Small intestine (tissue), 7 donors: ENCODE measurements around the gene THAP7. TPM values are rescaled to one million over a fixed set of nuclear protein-coding genes. Genes with fewer than 3 reads are reported as not detected.
"Not testable (repeated sequence)": the region's sequence is repeated elsewhere in the genome, so short reads cannot be mapped to it uniquely, and the experiment has no call there.

Experiments
- DNase-seq, 2 donors: peaks; one replicate each; pipeline versions ENCODE4 v3.0.0 to v3.0.0-alpha.2; 2013
- FAIRE-seq: peaks from 2 replicates; lab custom pipeline; 2012; peaks lifted over from hg19 to GRCh38; lab: Jason Lieb, UNC
- H3K27ac ChIP-seq, 3 donors: one replicate each; pipeline ENCODE4 v1.5.1; 2013; ENCODE audit warnings: low read length in 2 of 3, mild to moderate bottlenecking in 2 of 3, control low read depth in 1 of 3, inconsistent platforms in 1 of 3, low read depth in 1 of 3, moderate library complexity in 1 of 3
- H3K27me3 ChIP-seq, 3 donors: one replicate each; pipeline ENCODE4 v1.6.1; 2013; ENCODE audit warnings: low read length in 3 of 3, inconsistent platforms in 1 of 3; ENCODE audit not compliant: control insufficient read depth in 3 of 3, insufficient read depth in 3 of 3
- H3K36me3 ChIP-seq, 3 donors: one replicate each; pipeline ENCODE4 v1.6.1; 2013; ENCODE audit warnings: low read length in 3 of 3, inconsistent platforms in 1 of 3, low read depth in 1 of 3, mild to moderate bottlenecking in 1 of 3, moderate library complexity in 1 of 3; ENCODE audit not compliant: control insufficient read depth in 3 of 3, insufficient read depth in 2 of 3
- H3K4me1 ChIP-seq, 3 donors: one replicate each; pipeline ENCODE4 v1.6.1; 2013; ENCODE audit warnings: low read length in 2 of 3, inconsistent platforms in 1 of 3, low read depth in 1 of 3, mild to moderate bottlenecking in 1 of 3, moderate library complexity in 1 of 3; ENCODE audit not compliant: control insufficient read depth in 3 of 3, insufficient read depth in 2 of 3
- H3K4me3 ChIP-seq, 3 donors: one replicate each; pipeline ENCODE4 v1.5.1; 2013; ENCODE audit warnings: low read length in 3 of 3, control low read depth in 1 of 3, inconsistent platforms in 1 of 3, low read depth in 1 of 3, mild to moderate bottlenecking in 1 of 3, moderate library complexity in 1 of 3
- H3K9me3 ChIP-seq, 2 donors: one replicate each; pipeline ENCODE4 v1.6.1; 2013; ENCODE audit warnings: low read depth in 1 of 2, low read length in 1 of 2; ENCODE audit not compliant: control insufficient read depth in 2 of 2, insufficient read depth in 1 of 2
- WGBS, 3 donors: extraction: QIAGEN DNeasy Blood & Tissue Kit; methylation state at CpG; one replicate each; pipeline ENCODE4 v1.1.7; 2013; 5-methylcytosine and 5-hydroxymethylcytosine counted together
- polyA plus RNA-seq, 4 donors: library from polyadenylated mRNA; stranded (reverse) in 3 of 4; unstranded in 1 of 4; fragments of 200-250 nt in 3 of 4; fragments of 120-200 nt in 1 of 4; gene quantifications; one replicate each; pipeline versions ENCODE4 v1.2.1 to v1.2.3, GENCODE V29; 2013
- donor health status: healthy with polysubstance abuse.
- donor health status: control.
- donor health status: control.
- donor health status: Bipolar disorder and iron deficiency.
- donor health status: healthy.

The THAP7 gene
- polyA plus RNA-seq, 4 donors, result 27.0 to 43.2 (median 30.8) TPM

GRCh38 chr22:20977019-20977418 is 24.9 kb downstream of the THAP7 start:
- Histone ChIP-seq H3K36me3 (no peaks in the 10 kb centered on the region), H3K9me3 (peaks cover 0 to 9% of the 10 kb centered on the region in 2 donors), H3K4me3 (no peak overlapping the region), H3K27me3 (peaks cover 0 to 3% (median 0%) of the 10 kb centered on the region in 3 donors), H3K27ac (no peak overlapping the region), H3K4me1 (peaks cover 0 to 25% (median 0%) of the 10 kb centered on the region in 3 donors)
- DNase-seq, result no peak
- 78 to 83% (median 83%) methylated on average over 11 of the region's 11 CpGs for WGBS, 3 donors
- no peak for FAIRE-seq

GRCh38 chr22:20976291-20976877 is 25.5 kb downstream of the THAP7 start:
- 80 to 86% (median 84%) methylated on average over 24 of the region's 24 CpGs for WGBS, 3 donors
- no peak for FAIRE-seq
- peaks cover 0 to 22% (median 0%) of the 10 kb centered on the region in 3 donors for H3K4me1 ChIP-seq

GRCh38 chr22:20975541-20976290 is 26.2 kb downstream of the THAP7 start:
- WGBS, 3 donors, result 76 to 82% (median 80%) methylated on average over 14 of the region's 14 CpGs

More at GRCh38 chr22:20976291-20976877, 25.5 kb downstream of the THAP7 start:
- no peak for DNase-seq
- Histone ChIP-seq H3K27ac (no peak overlapping the region), H3K4me3 (no peak overlapping the region), H3K9me3 (peaks cover 0 to 9% of the 10 kb centered on the region in 2 donors), H3K27me3 (peaks cover 0 to 3% (median 0%) of the 10 kb centered on the region in 3 donors), H3K36me3 (no peaks in the 10 kb centered on the region)

GRCh38 chr22:20974336-20974955 is 27.5 kb downstream of the THAP7 start:
- peaks cover 0 to under 1% (median 0%) of the 10 kb centered on the region in 3 donors for H3K27me3 ChIP-seq
- no peak overlapping the region for H3K27ac ChIP-seq
- 73 to 82% (median 76%) methylated on average over 16 of the region's 16 CpGs for WGBS, 3 donors
- peaks cover 0 to 9% of the 10 kb centered on the region in 2 donors for H3K9me3 ChIP-seq
- H3K4me1 ChIP-seq, result peaks cover 0 to 2% (median 0%) of the 10 kb centered on the region in 3 donors
- no peak for DNase-seq
- no peak overlapping the region for H3K4me3 ChIP-seq
- H3K36me3 ChIP-seq, result no peaks in the 10 kb centered on the region
- FAIRE-seq, result no peak

More at GRCh38 chr22:20975541-20976290, 26.2 kb downstream of the THAP7 start:
- H3K36me3 ChIP-seq, result no peaks in the 10 kb centered on the region
- peaks cover 0 to 15% (median 0%) of the 10 kb centered on the region in 3 donors for H3K4me1 ChIP-seq
- no peak overlapping the region for H3K4me3 ChIP-seq
- no peak overlapping the region for H3K27ac ChIP-seq
- FAIRE-seq (no peak), DNase-seq (no peak)
- H3K9me3 ChIP-seq, result peaks cover 0 to 9% of the 10 kb centered on the region in 2 donors
- peaks cover 0 to 3% (median 0%) of the 10 kb centered on the region in 3 donors for H3K27me3 ChIP-seq

GRCh38 chr22:20973634-20974286 is 28.2 kb downstream of the THAP7 start:
- H3K9me3 ChIP-seq, result peaks cover 0 to 6% of the 10 kb centered on the region in 2 donors
- no peaks in the 10 kb centered on the region for H3K27me3 ChIP-seq
- WGBS, 3 donors, result 61 to 69% (median 66%) methylated on average over 21 of the region's 21 CpGs
- no peaks in the 10 kb centered on the region for H3K36me3 ChIP-seq
- no peak overlapping the region for H3K4me3 ChIP-seq
- DNase-seq (no peak), FAIRE-seq (no peak)
- no peak overlapping the region for H3K27ac ChIP-seq
- H3K4me1 ChIP-seq, result no peaks in the 10 kb centered on the region

GRCh38 chr22:20972933-20973577 is 28.9 kb downstream of the THAP7 start:
- DNase-seq (no peak), FAIRE-seq (no peak)
- no peaks in the 10 kb centered on the region for H3K27me3 ChIP-seq
- WGBS, 3 donors, result 73 to 79% (median 78%) methylated on average over 14 to 21 of the region's 21 CpGs
- H3K36me3 ChIP-seq, result no peaks in the 10 kb centered on the region
- H3K4me3 ChIP-seq, result no peak overlapping the region
- no peaks in the 10 kb centered on the region for H3K4me1 ChIP-seq
- no peak overlapping the region for H3K27ac ChIP-seq
- H3K9me3 ChIP-seq, result no peaks in the 10 kb centered on the region

- not testable (repeated sequence) for H3K27me3 ChIP-seq, H3K4me1 ChIP-seq, H3K4me3 ChIP-seq, FAIRE-seq, H3K36me3 ChIP-seq, H3K9me3 ChIP-seq, DNase-seq, H3K27ac ChIP-seq
- 77 to 83% (median 82%) methylated on average over 11 of the region's 11 CpGs for whole genome bisulfite sequencing, 3 donors
Measured at GRCh38 chr22:20972014-20972694, 29.8 kb downstream of the THAP7 start.
